HG03520 (cell line): Measurements from ENCODE around the gene PTPRG.
"Not testable (repeated sequence)": the region's sequence is repeated elsewhere in the genome, so short reads cannot be mapped to it uniquely, and the experiment has no call there.

Experiments used
- ATAC-seq: cut with Tn5 transposase; IDR thresholded peaks from one replicate; pipeline ENCODE4 v1.9.1; 2021; ENCODE audit warnings: mild to moderate bottlenecking, moderate library complexity; ENCODE audit not compliant: unreplicated experiment

PTPRG gene

DNA sequence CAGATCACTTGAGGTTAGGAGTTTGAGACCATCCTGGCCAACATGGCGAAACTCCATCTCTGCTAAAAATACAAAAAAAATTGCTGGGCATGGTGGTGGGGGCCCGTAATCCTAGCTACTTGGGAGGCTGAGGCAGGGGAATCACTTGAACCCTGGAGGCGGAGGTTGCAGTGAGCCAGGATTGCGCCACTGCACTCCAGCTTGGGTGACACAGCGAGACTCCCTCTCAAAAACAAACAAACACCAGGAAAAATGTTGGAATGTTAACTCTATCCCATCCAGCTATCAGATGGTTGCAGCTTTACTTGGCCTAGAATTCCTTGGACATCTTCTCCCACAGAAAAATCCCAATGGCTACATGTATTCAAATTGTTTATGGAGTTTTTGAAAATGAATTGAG is 254.9 kb downstream of the PTPRG start:
- not testable (repeated sequence) for ATAC-seq

DNA sequence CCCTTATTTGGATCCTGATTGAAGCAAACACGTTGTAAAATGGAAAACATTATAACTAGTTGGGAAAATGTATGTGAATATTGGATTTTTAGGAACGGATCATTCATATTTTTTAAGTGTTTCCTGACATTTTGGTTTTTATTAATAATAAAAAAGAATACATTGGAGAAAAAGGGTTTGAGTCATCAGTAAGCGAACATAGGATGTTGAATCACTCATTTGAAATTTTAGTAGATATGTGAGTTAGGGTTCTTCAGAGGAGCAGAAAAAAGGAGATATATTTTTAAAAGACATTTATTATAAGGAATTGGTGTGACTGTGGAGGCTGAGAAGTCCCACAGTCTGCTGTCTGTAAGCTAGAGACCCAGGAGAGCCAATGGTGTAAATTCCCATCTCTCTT is 258.5 kb downstream of the PTPRG start:
- no peak for ATAC-seq

DNA sequence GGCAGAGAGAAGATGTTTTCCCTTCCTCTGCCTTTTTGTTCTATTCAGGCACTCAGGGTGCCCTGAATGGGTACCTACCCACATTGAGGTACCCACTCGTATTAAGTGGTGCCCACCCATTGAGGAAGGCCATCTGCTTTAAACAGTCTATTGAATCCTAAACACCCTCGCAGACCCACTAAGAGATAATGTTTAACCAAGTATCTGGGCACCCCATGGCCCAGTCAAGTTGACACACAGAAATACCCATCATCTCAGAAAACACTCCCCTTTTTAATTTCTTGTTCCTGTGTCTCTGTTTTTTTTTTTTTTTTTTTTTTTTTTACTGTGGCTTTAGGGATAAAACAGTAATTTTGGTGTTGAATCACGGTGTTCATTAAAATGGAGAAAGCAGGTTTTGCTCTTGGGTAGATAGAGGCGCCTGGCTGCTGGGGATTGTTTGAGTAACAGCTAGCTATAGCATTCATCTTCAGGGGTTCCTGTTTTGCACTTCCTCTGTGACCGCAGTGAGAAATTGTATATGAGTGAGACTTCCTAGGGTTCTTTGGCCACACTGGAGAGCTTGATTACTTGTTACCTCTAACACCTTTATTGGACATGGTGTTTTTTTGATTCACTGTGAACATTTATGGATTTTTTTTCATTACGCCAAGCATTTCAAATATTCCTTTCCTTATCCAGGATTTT is 259.1 kb downstream of the PTPRG start:
- ATAC-seq, result no peak

DNA sequence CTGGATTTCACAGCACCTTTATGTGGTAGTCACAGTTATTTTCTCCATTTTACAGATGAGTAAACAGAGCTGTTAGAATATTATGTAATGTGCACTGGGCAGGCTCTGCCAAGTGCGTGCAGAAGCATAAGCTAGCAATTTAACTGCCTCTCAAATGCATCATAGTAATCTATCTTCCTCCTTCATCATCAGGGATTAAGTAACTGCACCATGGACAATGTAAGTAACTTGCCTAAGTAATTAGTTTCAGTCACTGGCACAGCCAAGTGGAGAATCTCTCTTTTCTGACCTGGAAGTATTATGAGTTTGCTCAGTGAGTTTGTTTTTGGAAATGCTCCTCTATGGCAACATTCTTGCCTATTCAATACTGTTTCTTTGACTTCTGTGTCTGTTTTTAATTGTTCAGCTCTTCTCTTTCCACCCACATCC is 260.5 kb downstream of the PTPRG start:
- no peak for ATAC-seq

DNA sequence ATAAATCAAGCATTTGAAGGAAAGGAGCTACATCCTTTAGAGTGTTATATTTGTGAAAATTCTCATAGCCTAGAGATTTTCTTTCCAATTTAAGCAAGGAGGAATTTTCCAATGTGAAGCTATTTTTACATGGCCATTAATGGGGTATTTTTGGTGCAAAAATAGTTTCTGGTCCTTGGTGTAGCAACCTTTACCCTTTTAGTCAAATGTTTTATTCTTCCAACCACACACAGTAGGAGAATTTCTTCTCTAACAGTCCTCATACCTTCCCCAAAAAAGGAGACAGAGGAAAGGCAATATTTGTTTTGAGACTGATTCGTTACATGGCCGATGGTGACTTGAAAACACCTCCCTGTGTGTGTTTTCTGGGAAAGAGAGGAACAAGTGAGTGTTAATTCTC is 261.2 kb downstream of the PTPRG start:
- no peak for ATAC-seq

DNA sequence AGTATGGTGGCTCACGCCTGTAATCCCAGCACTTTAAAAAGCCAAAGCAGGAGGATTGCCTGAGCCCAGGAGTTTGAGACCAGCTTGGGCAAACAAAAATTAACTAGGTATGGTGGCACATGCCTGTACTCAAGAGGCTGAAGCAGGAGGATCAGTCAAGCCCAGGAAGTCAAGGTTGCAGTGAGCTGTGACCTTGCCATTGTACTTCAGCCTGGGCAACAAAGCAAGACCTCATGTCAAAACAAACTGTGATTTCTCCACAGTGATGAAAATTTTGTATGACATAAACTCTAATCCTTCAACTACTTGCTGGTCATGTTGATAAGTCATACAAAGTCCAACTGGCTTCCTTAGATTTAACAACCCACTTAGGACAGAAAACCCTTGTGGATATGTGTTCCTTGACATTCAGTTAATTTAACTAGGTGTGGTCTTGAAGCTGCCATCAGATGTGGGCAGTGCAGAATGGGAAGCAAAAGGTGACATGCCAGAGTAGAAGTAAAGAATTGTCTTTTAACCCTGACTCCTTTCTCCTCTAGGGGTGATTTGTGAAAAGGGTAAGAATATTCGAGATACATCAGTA is 263.3 kb downstream of the PTPRG start:
- no peak for ATAC-seq

DNA sequence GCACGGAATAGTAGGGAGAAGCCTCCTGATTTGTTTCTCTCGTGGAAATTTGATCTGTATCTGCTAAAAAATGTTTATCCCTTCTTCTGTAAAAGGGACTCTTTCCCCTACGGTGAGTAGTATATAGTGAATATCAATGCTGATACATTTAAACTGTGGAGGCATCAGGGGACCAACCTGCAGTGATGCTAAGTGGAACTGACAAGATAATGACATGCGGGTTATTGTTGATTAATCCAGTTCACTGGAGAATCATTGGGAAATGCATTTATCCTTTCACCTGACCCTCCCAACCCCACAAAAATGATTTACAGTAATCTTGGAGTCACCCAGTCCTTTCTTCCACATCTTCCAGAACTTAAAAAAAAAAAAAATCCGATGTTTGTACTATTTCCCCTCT is 264.8 kb downstream of the PTPRG start:
- ATAC-seq, result no peak

DNA sequence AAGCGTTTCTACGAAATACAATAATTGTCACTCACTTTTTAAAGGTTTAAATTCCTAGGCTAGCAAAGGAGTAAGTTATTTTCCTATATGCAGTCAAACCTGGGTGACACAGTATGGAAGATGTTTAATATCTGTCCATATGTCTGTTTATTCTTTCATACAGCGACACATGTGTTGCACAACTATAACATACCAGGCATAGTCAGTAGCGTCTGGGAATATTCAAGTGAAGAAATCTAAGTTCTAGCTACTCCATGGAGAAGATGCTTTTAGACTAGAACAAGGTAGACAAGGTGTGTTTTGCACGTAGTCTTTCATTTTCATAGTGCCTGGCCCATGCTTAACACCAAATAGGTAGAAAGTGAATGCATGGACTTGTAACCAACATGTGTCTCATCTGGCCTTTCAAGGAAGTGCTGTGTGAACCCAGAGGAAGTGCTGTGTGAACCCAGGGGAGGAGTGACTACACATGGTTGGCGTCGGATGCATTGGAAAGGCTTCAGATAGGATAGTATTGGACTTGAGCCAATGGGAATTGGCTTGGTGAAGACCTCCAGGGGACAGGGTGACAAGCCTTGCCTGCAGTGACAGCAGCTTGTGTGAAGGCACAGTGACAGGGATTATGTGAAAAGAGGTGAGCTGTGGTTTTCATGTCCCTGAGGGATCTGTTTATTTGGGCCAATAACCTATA is 267.0 kb downstream of the PTPRG start:
- no peak for ATAC-seq

DNA sequence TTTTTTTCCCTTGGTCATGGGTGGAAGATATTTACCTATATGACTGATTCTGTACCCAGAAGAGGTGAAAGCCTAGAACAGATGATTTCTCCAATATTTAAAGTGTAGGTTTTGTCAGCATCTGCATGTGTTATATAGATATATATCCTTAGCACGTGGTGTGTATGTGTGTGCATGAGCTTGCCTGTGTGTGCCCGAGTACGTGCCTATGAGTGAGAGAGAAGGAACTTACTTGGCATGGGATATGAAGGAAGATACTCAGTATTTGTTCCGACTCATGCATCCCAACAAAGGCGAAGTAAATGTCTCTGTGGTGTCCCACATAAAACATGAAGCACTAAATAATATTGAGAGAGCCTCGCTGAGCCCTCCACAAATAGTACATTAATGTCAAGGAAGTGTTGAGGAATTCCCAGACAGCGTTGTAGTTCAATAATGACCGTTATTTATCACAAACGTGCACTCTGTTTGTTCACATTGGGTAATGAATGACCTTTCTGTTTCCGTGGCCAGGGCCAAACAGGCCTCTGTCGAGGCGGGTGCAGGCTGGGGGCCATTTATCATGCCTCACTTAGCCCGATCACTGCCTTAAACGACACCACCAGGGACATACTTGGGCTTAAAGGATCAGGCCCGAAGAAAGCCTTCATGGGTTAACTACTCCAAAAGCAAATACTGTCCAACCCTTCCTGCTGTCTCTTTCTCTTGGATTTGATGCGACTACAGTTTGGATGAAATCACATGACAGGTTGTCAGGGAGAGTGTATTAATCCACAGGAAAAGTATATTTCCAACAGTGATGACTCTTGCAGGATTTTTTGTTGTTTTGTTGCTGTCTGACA is 267.7 kb downstream of the PTPRG start:
- no peak for ATAC-seq

DNA sequence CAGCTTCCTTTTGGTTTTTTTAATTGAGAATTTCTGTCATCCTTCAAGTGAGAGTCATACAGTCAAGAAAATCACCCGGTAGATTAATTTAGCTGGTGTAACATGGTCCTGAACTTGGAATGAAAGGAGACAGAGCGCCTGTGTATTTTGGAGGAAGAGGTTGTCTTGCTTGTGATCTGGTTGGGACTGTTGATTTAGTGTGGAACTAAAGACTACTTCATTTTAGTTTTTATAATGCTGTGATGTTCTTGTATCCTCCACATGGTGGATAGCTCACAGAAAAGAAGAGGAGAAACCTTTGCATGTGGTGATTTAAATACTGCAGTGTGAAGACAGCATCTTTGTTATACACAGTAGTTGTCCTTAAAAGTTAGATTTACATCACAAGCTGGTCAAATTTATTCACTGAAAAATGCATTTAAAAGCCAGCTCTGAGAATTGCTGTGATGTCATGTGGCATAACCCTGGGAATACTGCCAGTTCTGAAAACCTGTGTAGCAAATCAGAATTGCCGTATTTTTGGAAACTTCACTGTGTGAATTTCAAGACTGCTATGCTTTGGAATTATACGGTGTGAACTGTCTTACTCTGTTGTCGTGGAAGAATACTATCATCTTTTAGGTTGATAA is 268.5 kb downstream of the PTPRG start:
- ATAC-seq, result no peak

DNA sequence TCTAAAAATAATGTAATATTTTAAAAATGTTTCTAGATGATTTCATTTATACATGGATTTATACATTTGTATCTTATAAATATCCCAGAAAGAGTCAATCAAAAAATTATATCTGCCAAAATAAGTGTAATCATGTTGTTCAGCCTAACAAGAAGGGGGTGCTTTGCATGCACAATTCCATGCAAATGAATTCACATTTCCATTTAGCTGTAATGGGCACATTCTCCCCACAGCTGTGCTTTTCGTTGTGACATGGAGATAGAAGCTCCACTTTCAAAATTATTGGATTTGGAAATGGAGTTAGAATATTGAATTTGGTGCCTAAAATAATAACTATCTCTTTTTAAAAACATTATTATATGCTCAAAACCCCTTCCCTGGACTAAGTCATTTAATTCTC is 270.6 kb downstream of the PTPRG start:
- ATAC-seq, result no peak

DNA sequence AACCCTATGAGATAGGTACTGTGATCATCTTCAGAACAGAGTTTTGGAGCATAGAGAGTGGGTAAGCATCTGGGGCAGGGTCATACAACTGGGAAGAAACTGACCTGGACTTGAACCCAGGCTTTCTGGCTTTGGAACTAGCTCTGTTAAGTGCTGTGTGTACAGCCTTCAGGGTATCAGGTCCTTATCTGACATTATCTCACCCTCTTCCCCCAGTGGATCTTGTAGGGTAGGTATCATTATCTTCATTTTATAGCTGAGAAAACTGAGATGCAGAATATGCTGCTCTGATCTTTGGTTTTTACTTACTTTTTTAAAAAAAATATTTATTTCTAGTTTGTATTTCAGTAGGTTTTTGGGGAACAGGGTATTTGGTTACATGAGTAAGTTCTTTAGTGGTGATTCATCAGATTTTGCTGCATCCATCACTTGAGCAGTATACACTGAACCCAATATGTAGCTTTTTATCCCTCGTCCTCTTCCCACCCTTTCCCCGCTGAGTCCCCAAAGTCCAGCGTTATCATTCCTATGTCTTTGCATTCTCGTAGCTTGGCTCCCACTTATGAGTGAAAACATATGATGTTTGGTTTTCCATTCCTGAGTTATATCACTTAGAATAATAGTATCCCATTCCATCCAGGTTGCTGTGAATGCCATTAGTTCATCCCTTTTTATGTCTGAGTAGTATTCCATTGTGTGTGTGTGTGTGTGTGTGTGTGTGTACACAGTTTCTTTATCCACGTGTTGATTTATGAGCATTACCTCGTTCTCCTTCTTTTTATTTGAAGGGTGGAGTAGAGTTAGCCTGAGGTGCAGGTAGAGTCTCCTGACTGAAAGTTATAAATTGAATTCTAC is 271.2 kb downstream of the PTPRG start:
- ATAC-seq, result no peak

DNA sequence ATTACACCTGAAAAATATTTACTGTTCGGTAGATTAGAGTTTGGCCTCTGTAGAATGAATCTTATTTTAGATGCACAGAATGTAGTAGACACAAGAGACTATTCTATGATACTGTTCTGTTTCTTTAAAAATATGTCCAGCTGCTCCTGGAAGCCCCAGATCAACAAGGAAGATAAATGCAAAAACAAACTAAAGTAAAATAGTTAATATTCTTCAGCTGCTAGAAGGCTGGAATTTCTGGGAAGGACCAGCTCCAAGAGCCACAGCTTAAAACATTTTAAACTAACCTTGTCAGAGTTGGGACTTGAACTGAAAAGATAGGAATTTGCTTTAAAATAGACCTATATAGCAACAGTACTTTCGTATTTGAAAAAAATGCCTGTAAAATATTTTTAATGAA is 277.9 kb downstream of the PTPRG start:
- ATAC-seq, result no peak

DNA sequence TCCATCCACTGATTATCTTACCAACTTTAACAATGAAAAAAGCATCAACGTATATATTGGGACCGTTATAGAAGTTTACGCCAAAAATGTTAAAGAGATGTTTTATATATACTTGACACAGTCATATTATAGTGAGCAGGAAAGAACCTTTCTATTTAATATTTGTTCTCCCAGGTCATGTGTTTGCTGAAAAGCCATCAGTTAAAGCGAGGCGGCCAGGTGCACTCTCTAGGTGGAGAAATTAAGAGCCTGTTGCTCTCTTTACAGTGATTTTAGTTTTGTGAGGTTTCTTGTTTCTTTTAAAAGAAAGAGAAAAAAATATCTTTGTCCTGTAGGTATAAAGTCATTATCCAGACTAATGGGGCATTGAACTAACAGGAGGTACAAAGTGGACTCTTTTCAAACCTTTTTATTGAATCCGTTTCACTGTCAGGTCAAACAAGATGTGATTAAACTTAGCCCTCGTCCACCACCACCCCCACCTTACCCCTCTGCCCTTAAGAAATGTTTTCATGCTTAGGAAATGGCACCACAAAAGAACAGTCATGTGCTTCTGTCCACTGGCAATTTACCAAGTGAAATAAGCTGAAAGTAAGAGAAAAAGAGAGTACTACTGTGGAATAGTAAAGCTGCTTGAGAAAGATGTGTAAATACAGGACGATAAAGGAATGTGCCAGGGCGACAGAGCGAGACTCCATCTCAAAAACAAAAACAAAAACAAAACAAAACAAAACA is 279.9 kb downstream of the PTPRG start:
- ATAC-seq, result no peak

DNA sequence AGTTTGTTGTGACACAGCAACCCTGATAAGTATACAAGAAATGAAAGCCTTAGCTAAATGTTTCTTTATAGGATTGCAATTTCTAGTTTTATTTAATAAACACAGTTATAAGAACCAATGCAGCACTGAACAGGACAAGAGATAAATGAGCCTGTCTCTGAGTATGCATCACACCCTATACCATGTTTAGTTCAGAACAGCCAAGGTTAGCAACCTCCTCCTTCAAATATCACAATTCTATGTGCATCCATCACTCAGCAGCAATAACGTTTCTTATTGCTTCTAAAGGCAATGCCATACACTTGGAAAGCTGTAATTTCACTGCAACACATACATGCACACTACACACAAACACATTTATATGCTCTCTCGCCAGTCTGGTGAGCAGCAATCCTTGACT is 280.6 kb downstream of the PTPRG start:
- ATAC-seq, result no peak

DNA sequence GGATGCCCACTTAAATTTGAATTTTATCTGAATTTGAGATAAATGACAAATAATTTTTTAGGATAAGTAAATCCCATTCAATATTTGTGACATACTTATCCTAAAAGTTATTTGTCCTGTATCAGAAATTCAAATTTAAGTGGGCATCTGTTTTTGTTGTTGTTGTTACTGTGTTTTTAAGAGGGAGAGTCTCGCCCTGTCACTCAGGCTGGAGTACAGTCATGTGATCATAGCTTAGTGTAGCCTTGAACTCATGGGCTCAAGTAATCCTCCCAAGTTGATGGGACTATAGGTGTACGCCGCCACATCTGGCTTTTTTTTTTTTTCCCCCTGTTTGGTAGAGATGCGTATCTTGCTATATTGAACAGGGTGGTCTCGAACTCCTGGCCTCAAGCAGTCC is 283.0 kb downstream of the PTPRG start:
- ATAC-seq, result no peak

DNA sequence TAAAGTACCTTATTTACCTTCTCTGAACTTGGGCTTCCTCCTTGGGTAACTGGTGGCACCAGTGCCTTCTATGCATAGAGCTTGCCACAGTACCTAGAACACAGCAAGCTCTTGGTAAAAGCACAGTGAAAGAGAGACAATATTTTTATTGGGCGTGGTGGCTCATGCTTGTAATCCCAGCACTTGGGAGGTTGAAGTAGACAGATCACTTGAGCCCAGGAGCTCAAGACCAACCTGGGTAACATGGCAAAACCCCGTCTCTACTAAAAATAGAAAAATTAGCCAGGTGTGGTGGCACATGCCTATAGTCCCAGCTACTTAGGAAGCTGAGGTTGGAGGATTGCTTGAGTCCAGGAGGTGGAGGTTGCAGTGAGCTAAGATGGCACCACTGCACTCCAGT is 285.1 kb downstream of the PTPRG start:
- ATAC-seq, result no peak

DNA sequence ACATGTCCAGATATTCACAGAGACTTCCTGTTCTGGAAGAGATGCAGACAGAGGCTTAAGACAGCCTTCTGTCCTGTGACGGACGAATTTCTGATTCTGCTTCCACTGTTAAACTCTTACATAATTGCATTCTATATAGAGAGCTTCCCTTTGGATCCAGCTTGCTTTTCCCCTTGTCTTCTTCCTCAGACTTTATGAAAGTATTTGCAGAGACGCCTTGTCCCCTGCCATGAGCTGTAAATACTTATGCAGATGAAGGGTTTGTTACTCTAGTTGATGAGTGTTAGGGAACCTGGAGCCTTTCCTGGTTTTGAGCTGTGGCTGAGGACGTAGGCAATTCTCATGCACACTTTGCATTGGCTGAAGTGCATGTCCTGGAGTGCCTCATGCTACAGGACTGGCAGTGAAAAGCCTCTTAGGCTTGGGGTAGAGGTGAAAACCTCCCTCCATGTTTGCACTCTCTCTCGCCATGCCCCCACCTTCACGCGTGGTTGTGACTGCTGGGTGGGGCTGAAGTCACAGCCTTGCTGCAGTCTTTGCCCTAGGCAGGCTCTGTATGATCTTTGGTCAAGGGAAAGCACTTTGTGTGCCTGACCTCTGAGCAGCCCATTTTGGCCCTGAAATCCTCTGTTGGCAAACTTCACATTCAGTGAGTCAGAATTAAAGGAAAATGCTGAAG is 286.6 kb downstream of the PTPRG start:
- no peak for ATAC-seq

DNA sequence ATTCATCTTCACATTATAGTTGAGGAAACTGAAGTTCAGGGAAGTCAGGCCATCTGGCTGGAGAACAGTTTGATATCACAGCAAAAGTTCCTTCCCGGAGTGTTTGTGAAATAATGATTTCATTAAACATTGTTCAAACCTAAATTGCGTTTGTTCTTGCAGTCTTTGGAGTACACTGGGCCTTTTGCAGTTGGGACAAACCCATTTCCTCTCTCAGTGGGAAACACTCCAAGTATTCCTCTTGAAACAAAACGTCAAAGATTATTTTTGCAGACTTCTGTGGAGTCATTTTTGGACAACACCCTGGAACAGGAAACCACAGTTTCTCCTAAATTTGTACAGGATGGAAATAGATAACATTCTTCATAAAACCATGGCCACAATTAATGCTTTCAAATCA is 287.5 kb downstream of the PTPRG start:
- no peak for ATAC-seq
